Kasumi-1 (cell line): ENCODE data around the gene AMBRA1.

Experiments used
- DNase-seq, 2 experiments: peaks; one replicate each; lab custom pipeline; 2025; lab: John Stamatoyannopoulos, UW

AMBRA1 gene

GRCh38 chr11:46438211-46438610, 155.6 kb downstream of the AMBRA1 start:
- DNase-seq: no peak

- no peak for DNase-seq
These were observed 156.6 kb downstream of the AMBRA1 start for GRCh38 chr11:46437122-46437689.

GRCh38 chr11:46436113-46436512, 157.7 kb downstream of the AMBRA1 start:
- no peak for DNase-seq

GRCh38 chr11:46435679-46436078, 158.1 kb downstream of the AMBRA1 start:
- DNase-seq: no peak

GRCh38 chr11:46431211-46431610, 162.6 kb downstream of the AMBRA1 start:
- DNase-seq: no peak

GRCh38 chr11:46429717-46430116, 164.1 kb downstream of the AMBRA1 start:
- DNase-seq: no peak

GRCh38 chr11:46427364-46427763, 166.5 kb downstream of the AMBRA1 start:
- DNase-seq: no peak

- no peak for DNase-seq
These were observed 167.4 kb downstream of the AMBRA1 start for GRCh38 chr11:46426233-46426991.

GRCh38 chr11:46422588-46422987, 171.2 kb downstream of the AMBRA1 start:
- no peak for DNase-seq

GRCh38 chr11:46421257-46421880, 172.5 kb downstream of the AMBRA1 start:
- no peak for DNase-seq

GRCh38 chr11:46420513-46420912, 173.3 kb downstream of the AMBRA1 start:
- DNase-seq: no peak

GRCh38 chr11:46418751-46419150, 175.1 kb downstream of the AMBRA1 start:
- no peak for DNase-seq

- no peak for DNase-seq
These were observed 176.1 kb downstream of the AMBRA1 start for GRCh38 chr11:46417711-46418110.

GRCh38 chr11:46414879-46415278, 178.9 kb downstream of the AMBRA1 start:
- DNase-seq: no peak

- DNase-seq: no peak
These were observed 179.4 kb downstream of the AMBRA1 start for GRCh38 chr11:46414466-46414796.

- no peak for DNase-seq
These were observed 179.9 kb downstream of the AMBRA1 start for GRCh38 chr11:46413760-46414465.

GRCh38 chr11:46410021-46410420, 183.8 kb downstream of the AMBRA1 start:
- DNase-seq: peak in 1 of 2 experiments; percentile 22

- no peak for DNase-seq
These were observed 185.3 kb downstream of the AMBRA1 start for GRCh38 chr11:46408407-46408986.

- DNase-seq: no peak
These were observed 186.2 kb downstream of the AMBRA1 start for GRCh38 chr11:46407635-46408034.

- DNase-seq: no peak
These were observed 189.3 kb downstream of the AMBRA1 start for GRCh38 chr11:46404476-46405017.

- no peak for DNase-seq
These were observed 190.6 kb downstream of the AMBRA1 start for GRCh38 chr11:46402957-46403902.
